Cardiac fibroblast (primary cell): ENCODE measurements around the gene TP73.
A peak's percentile ranks its signal among the peaks of the same experiment; 100 is the strongest.
"Not testable (repeated sequence)": the region's sequence is repeated elsewhere in the genome, so short reads cannot be mapped to it uniquely, and the experiment has no call there.

Experiments
- DNase-seq, 2 donors: peaks; one replicate each; pipeline versions ENCODE4 v3.0.0 to v3.0.0-alpha.2; 2010; ENCODE audit warnings: low read depth in 2 of 2
- H3K4me3 ChIP-seq, 2 donors: replicated peaks in 1 of 2; 1 replicate in 1 of 2; 2 replicates in 1 of 2; pipeline ENCODE4 v1.5.1; 2011; ENCODE audit warnings: low read depth in 2 of 2, low read length in 2 of 2, mild to moderate bottlenecking in 2 of 2, moderate library complexity in 1 of 2
- TF ChIP-seq, protein P1 (sequence below): IDR thresholded peaks from one replicate; pipeline ENCODE4 v1.5.1; 2011; ENCODE audit warnings: low read depth, mild to moderate bottlenecking, low read length, inconsistent platforms

The TP73 gene

DNA sequence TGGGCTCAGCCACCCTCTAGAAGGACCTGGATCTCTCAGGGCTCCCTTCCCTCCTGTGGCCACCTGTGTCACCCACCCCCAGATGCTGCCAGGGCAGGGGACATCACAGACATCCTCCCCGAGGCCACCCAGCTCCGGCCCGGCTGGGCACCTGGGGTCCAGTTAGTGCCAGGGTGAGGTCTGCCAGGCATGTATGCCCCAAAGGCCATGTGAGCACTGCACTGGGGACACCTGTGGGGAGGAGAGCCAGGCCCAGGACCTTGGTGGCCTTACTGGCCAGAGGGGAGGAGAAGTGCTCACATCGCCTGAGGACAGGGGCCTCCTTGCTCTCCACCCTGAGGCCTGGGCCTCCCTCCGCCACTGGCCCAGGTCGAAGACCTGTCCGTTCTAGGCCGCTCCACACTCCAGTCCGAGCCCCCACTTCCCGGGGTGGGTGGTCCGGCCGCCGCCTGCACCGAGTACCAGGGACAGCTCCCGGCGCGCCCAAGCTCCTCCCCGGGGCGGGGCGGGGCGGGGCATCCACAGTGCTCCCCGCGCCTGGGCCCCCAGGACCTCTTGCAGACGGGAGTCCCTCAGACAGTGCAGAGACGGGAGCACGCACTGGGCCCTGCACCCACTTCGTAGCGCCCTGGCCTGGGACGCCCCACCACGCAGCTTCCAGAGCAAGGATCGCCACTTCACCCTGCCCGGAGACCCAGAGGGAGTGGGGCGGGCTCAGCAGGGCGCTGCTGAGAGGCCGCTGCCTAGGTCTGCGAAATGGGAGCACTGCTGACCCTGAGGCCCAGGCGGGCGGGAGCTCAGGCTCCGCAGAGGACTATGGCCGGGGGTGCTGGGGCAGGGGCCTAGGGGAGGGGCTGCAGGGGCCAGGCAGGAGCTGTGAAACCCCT is 65.6 kb downstream of the TP73 start:
- H3K4me3 ChIP-seq: no peak overlapping the region
- TF ChIP-seq, protein P1, sequence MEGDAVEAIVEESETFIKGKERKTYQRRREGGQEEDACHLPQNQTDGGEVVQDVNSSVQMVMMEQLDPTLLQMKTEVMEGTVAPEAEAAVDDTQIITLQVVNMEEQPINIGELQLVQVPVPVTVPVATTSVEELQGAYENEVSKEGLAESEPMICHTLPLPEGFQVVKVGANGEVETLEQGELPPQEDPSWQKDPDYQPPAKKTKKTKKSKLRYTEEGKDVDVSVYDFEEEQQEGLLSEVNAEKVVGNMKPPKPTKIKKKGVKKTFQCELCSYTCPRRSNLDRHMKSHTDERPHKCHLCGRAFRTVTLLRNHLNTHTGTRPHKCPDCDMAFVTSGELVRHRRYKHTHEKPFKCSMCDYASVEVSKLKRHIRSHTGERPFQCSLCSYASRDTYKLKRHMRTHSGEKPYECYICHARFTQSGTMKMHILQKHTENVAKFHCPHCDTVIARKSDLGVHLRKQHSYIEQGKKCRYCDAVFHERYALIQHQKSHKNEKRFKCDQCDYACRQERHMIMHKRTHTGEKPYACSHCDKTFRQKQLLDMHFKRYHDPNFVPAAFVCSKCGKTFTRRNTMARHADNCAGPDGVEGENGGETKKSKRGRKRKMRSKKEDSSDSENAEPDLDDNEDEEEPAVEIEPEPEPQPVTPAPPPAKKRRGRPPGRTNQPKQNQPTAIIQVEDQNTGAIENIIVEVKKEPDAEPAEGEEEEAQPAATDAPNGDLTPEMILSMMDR: no peak
- DNase-seq: no peak

DNA sequence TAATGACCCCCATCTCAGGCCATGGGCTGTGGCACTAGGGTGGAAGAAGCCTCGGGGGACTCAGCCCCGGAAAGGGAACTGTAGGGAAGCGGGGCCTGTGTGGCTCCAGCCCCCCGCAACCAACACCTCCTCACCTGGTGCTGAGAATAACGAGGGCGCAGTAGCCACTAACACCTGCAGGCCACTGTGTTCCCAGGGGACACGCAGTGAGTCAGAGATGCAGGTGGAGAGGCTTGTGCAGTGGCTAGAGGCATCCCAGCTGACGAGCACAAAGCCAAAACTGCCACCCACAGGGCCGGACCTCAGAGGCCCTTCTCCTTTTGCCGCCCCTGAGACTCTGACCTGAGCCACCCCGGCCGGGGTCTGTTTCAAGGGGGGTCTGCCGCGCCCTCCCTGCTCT is 66.4 kb downstream of the TP73 start:
- DNase-seq: no peak
- no peak overlapping the region for H3K4me3 ChIP-seq
- TF ChIP-seq, protein P1: no peak

DNA sequence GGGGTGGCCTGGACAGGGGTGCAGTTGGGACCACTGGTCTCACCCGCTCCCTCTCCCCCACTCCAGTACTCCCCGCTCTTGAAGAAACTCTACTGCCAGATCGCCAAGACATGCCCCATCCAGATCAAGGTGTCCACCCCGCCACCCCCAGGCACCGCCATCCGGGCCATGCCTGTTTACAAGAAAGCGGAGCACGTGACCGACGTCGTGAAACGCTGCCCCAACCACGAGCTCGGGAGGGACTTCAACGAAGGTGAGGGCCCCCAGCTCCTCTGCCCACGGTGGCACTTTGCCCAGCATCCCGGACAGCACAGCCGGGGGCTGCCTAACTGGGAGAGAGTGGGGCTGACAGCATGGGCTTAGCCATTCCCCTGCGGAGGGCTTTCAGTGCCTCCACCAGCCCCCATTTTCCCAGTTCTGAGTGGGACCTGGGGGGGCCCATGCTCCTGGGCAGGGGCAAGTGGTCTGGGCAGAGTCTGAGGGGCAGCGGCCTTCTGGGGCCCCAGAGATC is 69.7 kb downstream of the TP73 start:
- TF ChIP-seq, protein P1: no peak
- H3K4me3 ChIP-seq: no peak overlapping the region
- no peak for DNase-seq

DNA sequence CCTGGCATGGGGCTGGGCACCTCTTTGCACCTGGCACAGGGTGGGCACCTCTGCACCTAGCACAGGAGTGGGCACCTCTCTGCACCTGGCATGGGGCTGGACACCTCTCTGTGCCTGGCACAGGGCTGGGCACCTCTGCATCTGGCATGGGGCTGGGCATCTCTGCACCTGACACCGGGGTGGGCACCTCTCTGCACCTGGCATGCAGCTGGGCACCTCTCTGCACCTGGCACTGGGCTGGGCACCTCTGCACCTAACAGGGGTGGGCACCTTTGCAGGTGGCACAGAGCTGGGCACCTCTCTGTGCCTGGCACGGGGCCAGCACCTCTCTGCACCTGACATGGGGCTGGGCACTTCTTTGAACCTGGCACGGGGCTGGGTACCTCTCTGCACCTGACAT is 70.5 kb downstream of the TP73 start:
- no peak overlapping the region for H3K4me3 ChIP-seq
- DNase-seq: no peak
- TF ChIP-seq, protein P1: no peak

DNA sequence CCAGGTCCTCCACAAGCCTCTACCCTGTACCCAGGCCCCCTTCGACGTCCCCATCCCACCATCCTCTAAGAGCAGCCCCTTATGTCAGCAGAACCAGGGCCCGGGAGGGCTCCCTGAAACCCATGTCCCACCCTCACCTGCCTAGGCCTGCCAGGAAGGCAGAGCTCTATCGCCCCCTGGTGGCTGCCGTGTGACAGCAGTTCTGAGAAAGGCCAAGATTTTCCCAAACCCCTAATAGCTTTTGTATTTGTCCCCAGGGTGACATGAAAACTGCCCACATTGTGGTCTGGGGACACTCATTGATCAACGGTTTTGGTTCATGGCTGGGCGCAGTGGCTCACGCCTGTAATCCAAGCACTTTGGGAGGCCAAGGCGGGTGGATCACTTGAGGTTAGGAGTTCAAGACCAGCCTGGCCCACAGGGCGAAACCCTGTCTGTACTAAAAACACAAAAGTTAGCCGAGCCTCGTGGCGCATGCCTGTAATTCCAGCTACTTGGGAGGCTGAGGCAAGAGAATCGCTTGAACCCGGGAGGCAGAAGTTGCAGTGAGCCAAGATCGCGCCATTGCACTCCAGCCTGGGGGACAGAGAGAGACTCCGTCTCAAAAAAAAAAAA is 72.2 kb downstream of the TP73 start:
- not testable (repeated sequence) for H3K4me3 ChIP-seq
- DNase-seq: peak; percentile 64 to 66
- TF ChIP-seq, protein P1: peak; percentile 97

DNA sequence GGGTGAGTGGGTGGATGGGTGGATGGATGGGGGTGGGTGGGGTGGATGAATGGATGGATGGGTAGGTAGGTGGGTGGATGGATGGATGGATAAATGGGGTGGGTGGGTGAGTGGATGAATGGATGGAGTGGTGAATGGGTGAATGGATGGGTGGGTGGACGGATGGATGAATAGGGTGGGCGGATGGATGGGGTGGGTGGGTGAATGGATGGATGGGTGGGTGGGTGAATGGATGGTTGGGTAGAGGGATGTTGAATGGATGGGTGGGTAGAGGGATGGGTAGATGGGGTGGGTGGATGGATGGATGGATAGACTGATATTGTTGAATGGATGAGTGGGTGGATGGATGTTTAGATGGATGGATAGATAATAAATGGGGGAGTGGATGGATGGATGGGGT is 73.0 kb downstream of the TP73 start:
- TF ChIP-seq, protein P1: no peak
- no peak overlapping the region for H3K4me3 ChIP-seq
- no peak for DNase-seq
